Trophoblast cell (in vitro differentiated cells and primary cell): Measurements from ENCODE around the gene SLC19A1.

Experiments used
- DNase-seq, 2 donors: peaks; one replicate each; pipeline ENCODE4 v3.0.0-alpha.2; 2016
- H2AFZ ChIP-seq: 2 replicates; pipeline ENCODE4 v1.6.1; 2013; ENCODE audit warnings: low read length, moderate library complexity, mild to moderate bottlenecking; ENCODE audit not compliant: insufficient read depth, poor library complexity
- H2AK5ac ChIP-seq: 2 replicates; pipeline ENCODE4 v1.6.1; 2013; ENCODE audit warnings: mild to moderate bottlenecking, low read length
- H2BK120ac ChIP-seq: 2 replicates; pipeline ENCODE4 v1.6.1; 2013; ENCODE audit warnings: low read length, mild to moderate bottlenecking, moderate library complexity; ENCODE audit not compliant: insufficient read depth, poor library complexity
- H2BK12ac ChIP-seq: 2 replicates; pipeline ENCODE4 v1.6.1; 2013; ENCODE audit warnings: mild to moderate bottlenecking, low read length, moderate library complexity
- H2BK5ac ChIP-seq: 2 replicates; pipeline ENCODE4 v1.6.1; 2013; ENCODE audit warnings: low read length, low read depth, moderate library complexity, mild to moderate bottlenecking; ENCODE audit not compliant: poor library complexity
- H3K14ac ChIP-seq: 2 replicates; pipeline ENCODE4 v1.6.1; 2013; ENCODE audit warnings: mild to moderate bottlenecking, low read length
- H3K18ac ChIP-seq: 2 replicates; pipeline ENCODE4 v1.6.1; 2013; ENCODE audit warnings: mild to moderate bottlenecking, low read length
- H3K23ac ChIP-seq: 2 replicates; pipeline ENCODE4 v1.6.1; 2013; ENCODE audit warnings: low read length
- H3K27ac ChIP-seq: 2 replicates; pipeline ENCODE4 v1.5.1; 2013; ENCODE audit warnings: low read depth, mild to moderate bottlenecking, inconsistent platforms, low read length, moderate library complexity
- H3K27me3 ChIP-seq: 2 replicates; pipeline ENCODE4 v1.6.1; 2013; ENCODE audit warnings: inconsistent platforms, mild to moderate bottlenecking, low read length, moderate library complexity; ENCODE audit not compliant: insufficient read depth
- H3K36me3 ChIP-seq, 2 experiments: 1 replicate in 1 of 2; 2 replicates in 1 of 2; pipeline ENCODE4 v1.6.1; 2013; ENCODE audit warnings: low read length in 2 of 2, mild to moderate bottlenecking in 2 of 2, moderate library complexity in 1 of 2; ENCODE audit not compliant: insufficient read depth in 2 of 2, control insufficient read depth in 1 of 2
- H3K4ac ChIP-seq: 2 replicates; pipeline ENCODE4 v1.6.1; 2013; ENCODE audit warnings: low read depth, mild to moderate bottlenecking, low read length, moderate library complexity
- H3K4me1 ChIP-seq, 2 experiments: 1 replicate in 1 of 2; 2 replicates in 1 of 2; pipeline ENCODE4 v1.6.1; 2013; ENCODE audit warnings: low read length in 2 of 2, mild to moderate bottlenecking in 2 of 2, moderate library complexity in 1 of 2; ENCODE audit not compliant: insufficient read depth in 2 of 2, control insufficient read depth in 1 of 2
- H3K4me2 ChIP-seq: 2 replicates; pipeline ENCODE4 v1.6.1; 2013; ENCODE audit warnings: inconsistent platforms, mild to moderate bottlenecking, low read length, moderate library complexity
- H3K4me3 ChIP-seq: 2 replicates; pipeline ENCODE4 v1.5.1; 2013; ENCODE audit warnings: mild to moderate bottlenecking, low read depth, low read length, inconsistent platforms
- H3K79me1 ChIP-seq: one replicate; pipeline ENCODE4 v1.6.1; 2013; ENCODE audit warnings: low read length
- H3K79me2 ChIP-seq: 2 replicates; pipeline ENCODE4 v1.6.1; 2013; ENCODE audit warnings: low read length, mild to moderate bottlenecking; ENCODE audit not compliant: control insufficient read depth, insufficient read depth, poor library complexity
- H3K9ac ChIP-seq: 2 replicates; pipeline ENCODE4 v1.6.1; 2013; ENCODE audit warnings: mild to moderate bottlenecking, low read length
- H3K9me3 ChIP-seq: 2 replicates; pipeline ENCODE4 v1.6.1; 2013; ENCODE audit warnings: low read depth, mild to moderate bottlenecking, control low read depth, inconsistent platforms, low read length; ENCODE audit not compliant: insufficient read depth
- H4K12ac ChIP-seq: 2 replicates; pipeline ENCODE4 v1.6.1; 2013; ENCODE audit warnings: low read depth, mild to moderate bottlenecking, low read length, moderate library complexity
- H4K8ac ChIP-seq: 2 replicates; pipeline ENCODE4 v1.6.1; 2013; ENCODE audit warnings: low read depth, mild to moderate bottlenecking, low read length, moderate library complexity
- H4K91ac ChIP-seq: one replicate; pipeline ENCODE4 v1.6.1; 2013; ENCODE audit warnings: low read depth, mild to moderate bottlenecking, low read length, moderate library complexity
- WGBS: extraction: QIAGEN DNeasy Blood & Tissue Kit; methylation state at CpG from one replicate; pipeline ENCODE4 v1.1.7; 2013; ENCODE audit warnings: missing lambda C conversion rate; ENCODE audit not compliant: insufficient read length, insufficient coverage; ENCODE audit errors: extremely low coverage; 5-methylcytosine and 5-hydroxymethylcytosine counted together

SLC19A1 gene

DNA sequence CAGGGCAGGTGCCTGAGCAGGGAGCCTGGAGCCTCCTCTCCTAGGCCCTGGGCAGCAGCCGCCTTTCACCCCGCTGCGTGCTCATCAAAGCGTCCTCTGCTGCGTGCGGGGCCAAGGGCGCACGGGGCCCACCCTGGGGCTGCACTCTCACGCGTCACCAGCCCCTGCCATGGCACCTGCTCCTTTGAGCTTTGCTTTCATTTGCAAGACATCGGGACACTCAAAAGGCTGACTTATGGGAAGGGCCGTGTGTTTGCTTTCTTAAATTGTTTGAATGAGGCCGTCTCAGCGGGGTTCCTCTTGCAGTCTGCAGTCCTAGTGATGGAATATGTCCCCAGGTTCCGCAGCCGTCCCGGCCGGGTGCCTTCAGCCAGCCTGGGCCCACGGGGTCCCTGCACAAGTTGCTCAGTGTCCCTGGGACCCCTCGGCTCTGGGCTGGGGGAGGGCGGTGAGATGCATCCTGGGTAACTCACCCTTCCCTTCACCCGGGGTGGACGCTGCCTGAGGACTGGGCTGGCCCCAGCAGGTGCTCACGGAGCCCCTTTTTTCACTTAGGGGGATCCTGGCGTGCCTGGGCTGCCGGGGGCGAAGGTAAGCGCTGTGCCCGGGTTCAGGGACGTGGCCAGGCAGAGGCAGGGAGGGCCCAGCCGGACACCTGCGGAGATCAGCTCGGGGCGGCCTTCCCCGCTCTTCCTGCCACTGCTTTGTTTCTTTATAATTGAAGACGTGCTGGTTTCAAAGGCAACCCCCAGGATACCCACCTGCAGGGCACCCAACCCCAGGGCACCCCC lies 53.1 kb downstream of the SLC19A1 start:
- no peak overlapping the region for H2AK5ac ChIP-seq
- H2AFZ ChIP-seq: no peak overlapping the region
- H3K79me1 ChIP-seq: no peaks in the 10 kb centered on the region
- H4K12ac ChIP-seq: no peak overlapping the region
- H2BK5ac ChIP-seq: no peak overlapping the region
- no peak overlapping the region for H3K4me3 ChIP-seq
- no peaks in the 10 kb centered on the region for H3K27me3 ChIP-seq
- H2BK12ac ChIP-seq: no peak overlapping the region
- no peaks in the 10 kb centered on the region for H3K4me1 ChIP-seq
- no peak overlapping the region for H3K23ac ChIP-seq
- H3K79me2 ChIP-seq: no peaks in the 10 kb centered on the region
- peaks cover 6% of the 10 kb centered on the region for H3K9me3 ChIP-seq
- no CpG with 5 or more reads among the region's 36 CpGs for WGBS
- no peak overlapping the region for H4K8ac ChIP-seq
- H3K36me3 ChIP-seq: peaks cover 65 to 75% of the 10 kb centered on the region in 2 experiments
- no peak overlapping the region for H4K91ac ChIP-seq
- H3K18ac ChIP-seq: no peak overlapping the region
- DNase-seq: no peak
- H3K9ac ChIP-seq: no peak overlapping the region
- no peak overlapping the region for H2BK120ac ChIP-seq
- H3K14ac ChIP-seq: no peak overlapping the region
- H3K4ac ChIP-seq: no peak overlapping the region
- H3K4me2 ChIP-seq: no peak overlapping the region
- H3K27ac ChIP-seq: no peak overlapping the region

DNA sequence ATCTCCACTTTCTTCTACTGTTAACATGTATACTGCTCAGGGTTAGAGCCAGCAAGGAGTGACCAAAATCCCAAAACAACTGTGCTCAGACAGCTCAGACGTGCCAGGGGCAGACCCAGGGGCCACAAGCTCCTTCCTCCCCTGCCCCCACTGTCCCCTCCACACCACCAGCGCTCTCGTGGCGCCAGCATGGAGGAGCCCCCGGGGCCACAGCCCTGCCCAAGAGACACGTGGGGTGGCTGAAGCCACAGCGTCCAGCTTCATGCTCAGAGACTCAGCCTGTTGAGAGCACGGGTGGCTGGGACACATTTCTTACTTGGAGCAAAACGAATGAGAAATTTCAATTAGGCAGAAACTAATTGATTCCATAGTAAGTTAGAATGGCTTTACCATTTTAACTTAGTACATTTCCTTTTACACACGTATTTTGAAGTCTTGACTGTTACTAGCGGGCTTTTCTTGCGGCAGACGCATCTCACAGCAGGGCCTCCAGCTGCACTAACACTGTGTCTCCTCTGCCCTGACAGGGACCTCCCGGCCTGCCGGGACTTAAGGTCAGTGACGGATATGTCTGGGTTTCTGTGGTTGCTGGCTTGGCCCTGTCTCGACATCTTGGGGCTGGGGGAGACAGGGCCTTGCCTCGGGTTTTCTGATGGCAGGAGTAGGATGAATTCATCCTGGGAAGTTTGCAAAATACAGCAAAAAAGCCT lies 54.2 kb downstream of the SLC19A1 start:
- Histone ChIP-seq H2AK5ac (no peak overlapping the region), H4K12ac (no peak overlapping the region), H4K91ac (no peak overlapping the region), H3K4me3 (no peak overlapping the region), H3K27me3 (no peaks in the 10 kb centered on the region), H3K27ac (no peak overlapping the region), H2BK12ac (no peak overlapping the region), H2BK5ac (no peak overlapping the region), H3K4me2 (no peak overlapping the region), H3K36me3 (peaks cover 65 to 75% of the 10 kb centered on the region in 2 experiments), H2BK120ac (no peak overlapping the region), H3K14ac (no peak overlapping the region), H3K23ac (no peak overlapping the region), H3K18ac (no peak overlapping the region), H3K9ac (no peak overlapping the region), H4K8ac (no peak overlapping the region), H3K4me1 (no peaks in the 10 kb centered on the region), H3K4ac (no peak overlapping the region), H3K79me2 (no peaks in the 10 kb centered on the region), H2AFZ (no peak overlapping the region), H3K9me3 (peaks cover 9% of the 10 kb centered on the region), H3K79me1 (no peaks in the 10 kb centered on the region)
- no CpG with 5 or more reads among the region's 18 CpGs for WGBS
- no peak for DNase-seq

DNA sequence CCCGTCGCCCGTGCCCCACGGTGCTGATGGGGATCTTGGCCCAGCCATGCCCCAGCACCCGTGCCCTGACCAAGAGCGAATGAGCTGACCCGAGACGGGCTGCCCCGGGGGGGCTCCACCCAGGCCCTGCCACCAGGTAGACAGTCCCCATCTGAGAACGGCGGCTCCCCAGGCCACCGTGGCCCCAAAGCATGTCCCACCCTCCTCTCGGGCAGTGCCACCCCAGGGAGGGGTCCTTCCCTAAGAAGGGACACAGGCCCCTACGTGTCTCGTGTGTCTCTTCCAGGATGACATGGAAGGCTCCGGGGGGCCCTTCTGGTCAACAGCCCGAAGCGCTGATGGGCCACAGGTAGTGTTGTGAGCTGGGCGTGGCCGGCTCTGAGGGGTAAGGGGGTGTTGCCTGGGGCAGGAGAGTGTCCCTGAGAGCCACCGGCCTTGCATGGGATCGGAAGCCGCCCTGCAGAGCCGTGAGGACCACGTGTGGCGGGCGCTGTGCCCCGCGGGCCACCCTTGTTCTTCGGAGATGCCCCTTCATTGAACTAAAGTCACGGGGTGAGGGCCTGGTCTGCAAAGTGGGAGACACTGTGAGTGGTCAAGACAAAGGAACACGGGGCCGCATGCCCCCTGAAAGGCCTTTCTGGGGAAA lies 55.0 kb downstream of the SLC19A1 start:
- H3K4ac ChIP-seq: no peak overlapping the region
- no peak overlapping the region for H3K9ac ChIP-seq
- H3K79me2 ChIP-seq: no peaks in the 10 kb centered on the region
- no peak overlapping the region for H4K12ac ChIP-seq
- H3K9me3 ChIP-seq: peaks cover 9% of the 10 kb centered on the region
- H3K79me1 ChIP-seq: no peaks in the 10 kb centered on the region
- no peak for DNase-seq
- H3K4me2 ChIP-seq: no peak overlapping the region
- no peaks in the 10 kb centered on the region for H3K27me3 ChIP-seq
- H4K8ac ChIP-seq: no peak overlapping the region
- H4K91ac ChIP-seq: no peak overlapping the region
- H2AFZ ChIP-seq: no peak overlapping the region
- H3K36me3 ChIP-seq: peaks cover 66 to 75% of the 10 kb centered on the region in 2 experiments
- no CpG with 5 or more reads among the region's 33 CpGs for WGBS
- H2BK12ac ChIP-seq: no peak overlapping the region
- no peak overlapping the region for H2BK120ac ChIP-seq
- H3K14ac ChIP-seq: no peak overlapping the region
- H2AK5ac ChIP-seq: no peak overlapping the region
- H3K23ac ChIP-seq: no peak overlapping the region
- no peak overlapping the region for H3K4me3 ChIP-seq
- no peak overlapping the region for H3K18ac ChIP-seq
- no peaks in the 10 kb centered on the region for H3K4me1 ChIP-seq
- no peak overlapping the region for H3K27ac ChIP-seq
- no peak overlapping the region for H2BK5ac ChIP-seq

DNA sequence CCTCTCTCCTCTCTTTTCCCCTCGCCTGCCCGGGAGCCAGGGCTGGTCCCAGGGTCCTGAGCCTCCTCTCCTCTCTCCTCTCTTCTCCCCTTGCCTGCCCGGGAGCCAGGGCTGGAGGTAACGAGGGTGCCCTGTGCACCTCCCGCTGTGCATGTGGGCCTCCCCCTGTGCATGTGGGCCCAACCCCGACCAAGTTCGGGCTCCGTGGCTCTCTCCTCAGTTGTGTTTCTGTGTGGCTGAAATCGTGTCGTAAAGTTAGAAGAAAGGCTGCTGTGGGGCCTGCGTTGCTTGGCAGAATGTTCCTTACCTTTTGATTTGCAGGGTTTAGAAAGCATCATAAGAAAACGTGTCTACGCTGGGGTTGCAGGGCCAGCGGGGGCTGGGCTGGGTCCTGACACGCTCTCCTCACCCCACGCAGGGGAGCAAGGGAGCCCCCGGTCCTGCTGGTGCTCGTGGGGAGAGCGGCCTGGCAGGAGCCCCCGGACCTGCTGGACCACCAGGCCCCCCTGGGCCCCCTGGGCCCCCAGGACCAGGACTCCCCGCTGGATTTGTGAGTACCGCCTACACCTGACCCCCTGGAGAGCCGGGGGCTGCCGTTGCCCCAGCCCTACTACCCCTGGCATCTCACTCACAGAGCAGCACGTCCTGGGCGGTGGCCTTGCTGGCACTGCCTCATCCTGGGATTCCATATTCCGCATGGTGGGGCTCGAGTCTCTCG lies 55.6 kb downstream of the SLC19A1 start:
- Histone ChIP-seq H3K4me1 (no peaks in the 10 kb centered on the region), H3K4me2 (no peak overlapping the region), H3K27me3 (no peaks in the 10 kb centered on the region), H2BK12ac (no peak overlapping the region), H3K14ac (no peak overlapping the region), H2BK120ac (no peak overlapping the region), H4K8ac (no peak overlapping the region), H2AFZ (no peak overlapping the region), H3K36me3 (peaks cover 66 to 78% of the 10 kb centered on the region in 2 experiments), H3K9ac (no peak overlapping the region), H3K4ac (no peak overlapping the region), H2BK5ac (no peak overlapping the region), H3K27ac (no peak overlapping the region), H3K79me1 (no peaks in the 10 kb centered on the region), H3K4me3 (no peak overlapping the region), H4K12ac (no peak overlapping the region), H3K18ac (no peak overlapping the region), H3K79me2 (no peaks in the 10 kb centered on the region), H3K23ac (no peak overlapping the region), H3K9me3 (peaks cover 9% of the 10 kb centered on the region), H4K91ac (no peak overlapping the region), H2AK5ac (no peak overlapping the region)
- no peak for DNase-seq
- WGBS: no CpG with 5 or more reads among the region's 29 CpGs
